H9 (cell line): ENCODE data around the gene TMCC3. TPM values are rescaled to one million over a fixed set of nuclear protein-coding genes. Genes with fewer than 3 reads are reported as not detected.

Experiments used
- DNase-seq: peaks from one replicate; pipeline ENCODE4 v3.0.0-alpha.2; 2017
- H2AFZ ChIP-seq: one replicate; pipeline ENCODE4 v1.6.1; 2013; ENCODE audit warnings: mild to moderate bottlenecking, low read length, control low read depth, moderate library complexity
- H2AK5ac ChIP-seq: 2 replicates; pipeline ENCODE4 v1.6.1; 2013; ENCODE audit warnings: low read length, control low read depth, mixed read lengths; ENCODE audit not compliant: insufficient read length
- H2BK120ac ChIP-seq: one replicate; pipeline ENCODE4 v1.6.1; 2013; ENCODE audit warnings: low read depth, mild to moderate bottlenecking, low read length, control low read depth, inconsistent platforms; ENCODE audit not compliant: poor library complexity, severe bottlenecking
- H2BK12ac ChIP-seq: 2 replicates; pipeline ENCODE4 v1.6.1; 2013; ENCODE audit warnings: low read length, control low read depth, mixed read lengths, low read depth; ENCODE audit not compliant: insufficient read length
- H2BK15ac ChIP-seq: 2 replicates; pipeline ENCODE4 v1.6.1; 2013; ENCODE audit warnings: low read depth, low read length, control low read depth
- H2BK20ac ChIP-seq: one replicate; pipeline ENCODE4 v1.6.1; 2013; ENCODE audit warnings: low read depth, mild to moderate bottlenecking, low read length, control low read depth, inconsistent platforms; ENCODE audit not compliant: poor library complexity, severe bottlenecking
- H2BK5ac ChIP-seq: 2 replicates; pipeline ENCODE4 v1.6.1; 2013; ENCODE audit warnings: low read length, control low read depth, mixed read lengths; ENCODE audit not compliant: insufficient read length
- H3K14ac ChIP-seq: 2 replicates; pipeline ENCODE4 v1.6.1; 2013; ENCODE audit warnings: low read length, control low read depth; ENCODE audit not compliant: insufficient read depth
- H3K18ac ChIP-seq: 2 replicates; pipeline ENCODE4 v1.6.1; 2013; ENCODE audit warnings: low read depth, mild to moderate bottlenecking, mixed read lengths, low read length, control low read depth; ENCODE audit not compliant: insufficient read length
- H3K23ac ChIP-seq: 2 replicates; pipeline ENCODE4 v1.6.1; 2013; ENCODE audit warnings: low read length, control low read depth, mixed read lengths, low read depth; ENCODE audit not compliant: insufficient read length
- H3K23me2 ChIP-seq: 2 replicates; pipeline ENCODE4 v1.6.1; 2013; ENCODE audit warnings: low read depth, mild to moderate bottlenecking, mixed read lengths, low read length, control low read depth; ENCODE audit not compliant: insufficient read length, poor library complexity, severe bottlenecking
- H3K27ac ChIP-seq: 2 replicates; pipeline ENCODE4 v1.5.1; 2013; ENCODE audit warnings: low read length, control low read depth, mixed read lengths, low read depth; ENCODE audit not compliant: insufficient read length
- H3K27me3 ChIP-seq: 2 replicates; pipeline ENCODE4 v1.6.1; 2013; ENCODE audit warnings: low read length, control low read depth, inconsistent platforms; ENCODE audit not compliant: insufficient read depth
- H3K4ac ChIP-seq: 2 replicates; pipeline ENCODE4 v1.6.1; 2013; ENCODE audit warnings: low read depth, mild to moderate bottlenecking, control low read depth, inconsistent platforms, low read length, moderate library complexity
- H3K4me1 ChIP-seq: 2 replicates; pipeline ENCODE4 v1.6.1; 2013; ENCODE audit warnings: low read length, control low read depth, inconsistent platforms; ENCODE audit not compliant: insufficient read depth
- H3K4me2 ChIP-seq: 2 replicates; pipeline ENCODE4 v1.6.1; 2013; ENCODE audit warnings: low read length, control low read depth, mixed read lengths; ENCODE audit not compliant: insufficient read length, insufficient read depth
- H3K56ac ChIP-seq: 2 replicates; pipeline ENCODE4 v1.6.1; 2013; ENCODE audit warnings: low read depth, mild to moderate bottlenecking, mixed read lengths, low read length, control low read depth; ENCODE audit not compliant: insufficient read length
- H3K79me1 ChIP-seq: 2 replicates; pipeline ENCODE4 v1.6.1; 2013; ENCODE audit warnings: low read depth, mild to moderate bottlenecking, moderate library complexity, low read length, control low read depth, inconsistent platforms; ENCODE audit not compliant: insufficient read depth, poor library complexity, severe bottlenecking
- H3K79me2 ChIP-seq: 2 replicates; pipeline ENCODE4 v1.6.1; 2013; ENCODE audit warnings: low read length, control low read depth, inconsistent platforms; ENCODE audit not compliant: insufficient read depth
- H3K9ac ChIP-seq: 2 replicates; pipeline ENCODE4 v1.6.1; 2013; ENCODE audit warnings: low read length, control low read depth, mixed read lengths; ENCODE audit not compliant: insufficient read length; ENCODE audit errors: extremely low read depth
- H3K9me3 ChIP-seq: one replicate; pipeline ENCODE4 v1.6.1; 2013; ENCODE audit warnings: low read depth, low read length, inconsistent platforms; ENCODE audit not compliant: control insufficient read depth
- H3T11ph ChIP-seq: one replicate; pipeline ENCODE4 v1.6.1; 2013; ENCODE audit warnings: mild to moderate bottlenecking, low read length, control low read depth, inconsistent platforms
- H4K20me1 ChIP-seq: one replicate; pipeline ENCODE4 v1.6.1; 2013; ENCODE audit not compliant: control insufficient read depth, insufficient read length, insufficient read depth
- H4K5ac ChIP-seq: 2 replicates; pipeline ENCODE4 v1.6.1; 2013; ENCODE audit warnings: low read depth, mild to moderate bottlenecking, mixed read lengths, low read length, control low read depth; ENCODE audit not compliant: insufficient read length
- H4K8ac ChIP-seq: replicated peaks from 2 replicates; pipeline ENCODE4 v1.6.1; 2013; ENCODE audit warnings: low read length, control low read depth, mixed read lengths, low read depth; ENCODE audit not compliant: insufficient read length
- H4K91ac ChIP-seq: 2 replicates; pipeline ENCODE4 v1.6.1; 2013; ENCODE audit warnings: low read depth, mild to moderate bottlenecking, moderate library complexity, mixed read lengths, low read length, control low read depth; ENCODE audit not compliant: insufficient read length
- H3K27ac Mint-ChIP-seq, 3 experiments: 2 replicates in 2 of 3; 3 replicates in 1 of 3; pipeline ENCODE4 v1.8.0; 2020 to 2021; ENCODE audit warnings: mixed read lengths in 3 of 3, mild to moderate bottlenecking in 1 of 3, moderate library complexity in 1 of 3
- H3K27me3 Mint-ChIP-seq: 2 replicates; pipeline ENCODE4 v1.8.0; 2021; ENCODE audit warnings: low read depth, mild to moderate bottlenecking, moderate library complexity, mixed read lengths
- H3K36me3 Mint-ChIP-seq, 3 experiments: 2 replicates in 2 of 3; 3 replicates in 1 of 3; pipeline ENCODE4 v1.8.0; 2020 to 2021; ENCODE audit warnings: low read depth in 3 of 3, mixed read lengths in 3 of 3; ENCODE audit not compliant: insufficient read depth in 1 of 3
- H3K4me1 Mint-ChIP-seq, 2 experiments: 2 replicates each; pipeline ENCODE4 v1.8.0; 2020; ENCODE audit warnings: mixed read lengths in 2 of 2
- H3K4me3 Mint-ChIP-seq, 2 experiments: 2 replicates in 1 of 2; 3 replicates in 1 of 2; pipeline ENCODE4 v1.8.0; 2020 to 2021; ENCODE audit warnings: mild to moderate bottlenecking in 2 of 2, mixed read lengths in 2 of 2, moderate library complexity in 1 of 2
- H3K9me3 Mint-ChIP-seq, 2 experiments: 2 replicates in 1 of 2; 3 replicates in 1 of 2; pipeline ENCODE4 v1.8.0; 2020; ENCODE audit warnings: mild to moderate bottlenecking in 2 of 2, mixed read lengths in 2 of 2, moderate library complexity in 1 of 2
- CTCF ChIP-seq: fragments of 200-600 bp; sonication (generic); conservative IDR thresholded peaks from 3 replicates; pipeline ENCODE4 v1.8.0; 2021; ENCODE audit warnings: antibody characterized with exemption, mild to moderate bottlenecking
- WGBS: extraction: QIAGEN DNeasy Blood & Tissue Kit; methylation state at CpG from one replicate; pipeline ENCODE4 v1.1.7; 2013; ENCODE audit warnings: missing lambda C conversion rate, low lambda C conversion rate, mixed read lengths; ENCODE audit not compliant: insufficient read length; ENCODE audit errors: extremely low coverage; 5-methylcytosine and 5-hydroxymethylcytosine counted together
- total RNA-seq: library from RNA; stranded (reverse); gene quantifications from 2 replicates; pipeline ENCODE4 v1.2.1, GENCODE V29; 2021

TMCC3 gene
- total RNA-seq, 1 experiment from 2014 or later, result 0.87 TPM

GRCh38 chr12:94660436-94660835 lies 10.1 kb upstream of the TMCC3 start:
- no peak for DNase-seq
- Histone ChIP-seq H3K23me2 (no peaks in the 10 kb centered on the region), H3K4me2 (no peak overlapping the region), H2BK5ac (no peak overlapping the region), H3K14ac (no peak overlapping the region), H2AK5ac (no peak overlapping the region), H3K79me2 (no peaks in the 10 kb centered on the region; the same call in 1 of the 2 replicates), H2BK12ac (no peak overlapping the region), H3K79me1 (no peaks in the 10 kb centered on the region), H3K18ac (no peak overlapping the region), H2AFZ (no peak overlapping the region), H3K27ac (no peak overlapping the region), H3K4ac (no peak overlapping the region), H2BK20ac (no peak overlapping the region), H3K56ac (no peak overlapping the region), H3K27me3 (no peaks in the 10 kb centered on the region), H4K20me1 (no peaks in the 10 kb centered on the region), H4K91ac (no peak overlapping the region), H3T11ph (no peak overlapping the region), H2BK120ac (no peak overlapping the region), H3K9ac (no peak overlapping the region), H3K4me1 (peaks cover 3% of the 10 kb centered on the region; the same call in 1 of the 2 replicates), H4K8ac (no peak overlapping the region), H3K9me3 (no peaks in the 10 kb centered on the region), H3K23ac (no peak overlapping the region), H2BK15ac (no peak overlapping the region), H4K5ac (no peak overlapping the region)
- peaks cover 3 to 4% of the 10 kb centered on the region in 2 experiments for H3K4me1 Mint-ChIP-seq
- TF ChIP-seq CTCF, result no peak
- no peaks in the 10 kb centered on the region; the same call in 1 of the 2 replicates for H3K27me3 Mint-ChIP-seq
- WGBS, result no CpG with 5 or more reads among the region's 3 CpGs
- H3K9me3 Mint-ChIP-seq, result no peaks in the 10 kb centered on the region
- H3K27ac Mint-ChIP-seq, result no peak overlapping the region
- H3K36me3 Mint-ChIP-seq, result no peaks in the 10 kb centered on the region
- no peak overlapping the region for H3K4me3 Mint-ChIP-seq
